ENCODE measurements around the gene UROC1.

UROC1 gene

DNA sequence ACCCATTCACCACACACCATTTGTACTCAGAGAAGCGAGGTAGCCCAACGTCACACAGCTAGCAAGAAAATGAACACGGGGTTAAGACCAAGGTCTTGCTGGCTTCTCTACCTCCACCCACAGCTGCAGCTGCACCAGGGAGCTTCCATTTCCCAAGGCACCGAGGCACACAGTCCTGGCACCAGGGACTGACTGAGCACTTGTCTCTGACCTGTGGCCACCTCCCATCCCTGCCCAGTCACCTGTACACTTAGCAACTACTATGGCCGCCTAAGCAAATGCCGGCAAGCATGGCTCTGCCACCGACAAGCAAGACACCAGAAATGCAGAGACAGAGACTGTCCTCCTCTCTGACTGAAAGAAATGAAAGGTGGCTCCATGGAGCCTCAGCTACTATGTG, 57.2 kb downstream of the UROC1 start:
- no peak for DNase-seq (ENCODE audit: low read depth)

DNA sequence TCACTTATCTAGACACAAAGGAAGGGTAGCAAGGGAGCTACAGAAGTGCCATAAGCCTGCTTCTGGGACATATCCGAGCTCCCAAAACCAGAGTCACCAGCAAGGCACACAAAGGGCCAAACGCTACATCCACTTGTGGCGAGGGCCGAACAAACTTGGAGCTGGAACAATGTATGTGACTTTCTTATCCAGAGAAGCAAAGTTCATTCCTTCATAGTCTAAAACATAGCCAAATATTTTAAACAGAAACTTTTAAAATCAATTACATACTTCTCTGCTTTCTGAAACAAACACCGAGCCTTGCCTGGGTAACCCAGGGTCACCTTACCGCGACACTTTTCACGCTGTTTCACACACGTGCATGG, 57.8 kb downstream of the UROC1 start:
- no peak for DNase-seq (ENCODE audit: low read depth)

DNA sequence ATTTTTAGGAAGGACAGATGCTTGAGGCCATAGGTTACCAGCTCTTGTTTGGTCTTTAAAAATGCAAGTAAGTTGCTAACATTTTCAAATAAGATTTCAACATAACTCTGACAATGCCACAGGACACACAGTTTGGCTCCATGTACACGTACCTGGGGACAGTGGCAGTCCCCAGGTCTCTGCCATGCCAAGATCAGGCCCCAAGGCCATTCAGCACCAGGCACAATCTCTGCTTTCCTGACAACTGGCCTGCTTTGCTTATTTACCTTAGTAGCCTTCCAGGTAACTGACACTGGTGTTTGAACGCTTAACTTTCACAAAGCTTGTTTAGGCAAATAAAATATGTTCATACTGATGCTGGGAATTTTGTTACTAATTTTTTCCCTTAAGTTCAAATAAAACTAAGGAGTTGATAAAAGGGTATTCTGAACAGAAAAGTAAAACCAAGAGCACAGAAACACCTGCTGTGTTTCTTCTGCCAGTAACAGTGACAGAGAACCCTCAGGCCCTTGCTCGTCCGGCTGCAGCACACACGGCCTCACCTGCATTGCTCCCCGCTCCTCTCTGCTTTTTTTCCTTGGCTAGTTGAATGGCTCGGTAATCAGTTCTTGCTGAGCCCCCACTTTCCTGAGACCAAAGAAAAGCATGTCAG, 58.3 kb downstream of the UROC1 start:
- DNase-seq (ENCODE audit: low read depth), result no peak

DNA sequence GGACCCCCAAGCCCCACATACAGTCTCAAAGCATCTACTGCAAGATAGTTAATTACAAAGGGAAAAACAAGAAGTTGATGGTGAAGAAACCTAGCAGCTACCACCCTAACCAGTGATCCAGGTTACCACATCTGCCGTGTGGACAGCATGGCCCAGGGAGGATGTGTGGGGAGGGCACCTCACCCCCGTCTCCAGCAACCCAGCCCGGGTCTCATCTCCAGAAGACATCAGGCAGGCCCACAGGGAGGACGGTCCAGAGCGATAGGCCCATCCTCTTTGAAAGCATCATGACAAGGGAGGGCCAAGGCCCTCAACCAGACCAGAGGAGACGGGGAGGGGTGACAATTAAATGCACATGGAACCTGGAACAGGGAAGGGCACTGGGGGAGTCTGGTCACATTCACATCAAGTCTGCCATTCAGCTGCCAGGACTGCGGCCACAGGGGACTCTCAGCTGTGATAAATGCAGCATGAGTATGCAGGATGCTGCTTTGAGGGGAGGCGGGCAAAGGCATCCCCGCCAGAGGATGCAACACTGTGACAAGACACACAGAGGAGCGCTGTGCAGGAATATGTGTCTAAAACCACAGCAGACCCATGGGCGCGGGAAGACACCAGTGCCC, 60.7 kb downstream of the UROC1 start:
- DNase-seq (ENCODE audit: low read depth), result no peak

DNA sequence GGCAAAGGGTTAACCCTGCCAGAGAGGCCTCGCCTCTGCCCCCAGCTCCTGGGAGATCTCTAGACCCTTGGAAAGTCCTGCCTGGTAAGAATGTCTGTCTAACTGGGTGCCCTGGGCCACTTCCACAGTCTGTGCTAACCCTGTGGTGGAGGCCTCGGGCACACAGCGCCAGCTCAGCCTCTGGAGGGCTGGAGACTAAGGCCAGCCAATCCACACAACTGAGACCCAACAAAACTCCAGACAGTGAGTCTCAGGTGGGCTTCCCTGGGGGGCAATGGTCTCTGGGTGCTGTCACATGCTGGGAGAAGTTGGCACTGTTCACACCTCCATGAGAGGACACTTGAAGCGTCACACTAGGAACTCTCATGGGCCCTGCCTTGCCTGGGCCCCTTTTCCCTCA, 61.4 kb downstream of the UROC1 start:
- no peak for DNase-seq (ENCODE audit: low read depth)

DNA sequence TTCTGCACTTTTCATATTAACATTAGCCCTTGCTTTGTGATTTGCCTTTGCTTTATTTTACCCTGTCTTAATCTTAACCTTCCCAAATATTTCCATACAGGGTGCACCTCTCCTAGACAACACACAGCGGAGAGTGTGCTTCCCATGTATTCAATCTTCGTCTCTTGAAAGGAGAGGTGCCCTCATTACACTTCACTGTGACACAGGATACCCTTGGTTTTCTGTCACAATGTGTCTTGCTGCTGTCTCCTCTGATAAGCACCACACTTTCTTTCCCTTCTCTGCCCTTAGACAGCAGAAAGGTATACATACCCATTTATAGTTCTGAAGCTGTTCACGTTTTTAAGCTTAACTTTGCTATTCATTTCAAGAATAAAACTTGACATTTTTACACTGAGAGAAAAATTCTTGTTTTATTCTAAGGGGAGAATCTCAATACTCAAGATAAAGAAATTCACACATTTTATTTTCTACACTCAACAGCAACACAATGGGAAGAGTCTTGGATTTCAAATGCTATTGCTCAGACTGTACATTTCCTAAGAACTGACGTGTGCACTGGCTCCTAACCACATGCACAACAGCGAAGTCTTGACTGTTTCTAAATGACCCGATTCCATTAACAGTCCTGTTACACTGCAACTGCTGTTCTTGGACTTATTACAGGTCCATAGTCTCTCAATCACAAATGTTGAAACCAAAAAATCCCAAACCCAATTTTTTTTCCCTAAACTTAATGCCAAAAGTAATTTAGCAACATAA, 63.0 kb downstream of the UROC1 start:
- no peak for DNase-seq (ENCODE audit: low read depth)

DNA sequence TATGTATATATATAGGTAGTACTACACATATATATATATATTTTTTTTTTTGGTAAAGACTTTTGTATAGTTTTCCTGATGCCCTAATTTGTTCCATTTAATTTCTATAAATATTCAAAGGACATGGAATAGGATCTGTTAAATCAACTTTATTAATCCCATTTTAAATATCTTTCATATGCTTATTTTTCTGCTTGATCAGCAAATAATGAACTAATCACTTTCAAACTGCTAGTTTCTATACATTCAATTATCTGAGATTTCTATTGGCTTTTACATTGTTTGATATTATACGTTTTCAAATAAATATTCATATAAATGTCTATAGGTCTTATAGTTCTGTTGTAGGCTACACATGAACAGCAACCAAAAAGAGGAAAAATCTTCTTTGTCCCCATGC, 63.5 kb downstream of the UROC1 start:
- DNase-seq (ENCODE audit: low read depth), result no peak

DNA sequence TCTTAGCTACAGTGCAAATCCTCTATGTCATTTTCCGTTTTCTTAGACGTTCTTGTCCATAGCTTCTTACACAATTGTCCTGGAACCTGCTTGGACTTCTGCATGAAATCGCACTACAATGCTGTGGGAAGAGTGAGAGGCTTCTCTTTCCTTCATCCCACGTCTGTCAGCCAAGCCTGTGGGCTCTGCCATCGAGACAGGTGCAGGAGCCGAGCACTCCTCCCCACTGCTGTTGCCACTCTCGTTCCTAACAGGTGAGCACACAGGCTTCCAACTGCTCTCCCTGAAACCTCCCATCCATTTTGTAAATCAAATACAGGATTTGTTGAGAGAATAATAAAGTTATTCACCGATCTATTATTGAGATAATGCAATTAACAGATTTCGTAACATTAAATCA, 65.4 kb downstream of the UROC1 start:
- no peak for DNase-seq (ENCODE audit: low read depth)

DNA sequence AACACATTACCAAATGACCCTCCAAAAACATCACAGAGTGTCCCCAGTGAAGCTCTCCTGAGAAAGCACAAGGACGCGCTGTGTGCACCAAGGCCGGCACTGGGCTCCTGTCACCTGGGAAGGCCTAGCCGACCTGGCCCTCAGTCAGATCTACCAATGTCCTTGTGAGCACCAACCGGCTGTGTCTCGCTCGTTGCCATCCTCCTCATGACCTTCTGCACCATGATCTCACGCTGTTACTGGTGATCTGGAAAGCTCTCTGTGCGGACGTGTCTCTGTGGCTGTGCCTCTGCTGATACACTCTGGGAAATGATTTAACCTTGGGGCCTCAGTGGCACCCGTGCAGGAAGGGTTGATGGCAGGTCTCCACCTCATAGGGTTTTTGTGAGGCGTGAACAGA, 66.1 kb downstream of the UROC1 start:
- DNase-seq (ENCODE audit: low read depth), result no peak

DNA sequence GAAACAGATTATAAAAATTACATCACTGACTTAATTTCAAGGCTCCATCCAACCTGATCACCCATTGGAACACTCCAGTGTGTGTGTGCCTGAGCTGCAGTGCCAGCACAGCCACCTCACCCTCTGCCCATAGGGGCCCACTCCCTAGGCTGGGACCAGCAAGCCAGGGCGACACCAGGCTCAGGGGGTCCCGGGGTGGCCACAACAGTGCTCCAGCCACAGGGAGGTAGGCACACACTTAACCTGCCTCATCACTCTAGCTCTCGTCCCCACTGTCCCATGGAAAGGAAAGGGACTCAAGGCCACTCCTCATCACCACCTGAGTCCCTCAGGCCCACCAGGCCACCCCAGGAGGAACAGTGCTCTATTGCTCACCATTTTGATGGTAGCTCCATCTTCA, 66.8 kb downstream of the UROC1 start:
- no peak for DNase-seq (ENCODE audit: low read depth)

DNA sequence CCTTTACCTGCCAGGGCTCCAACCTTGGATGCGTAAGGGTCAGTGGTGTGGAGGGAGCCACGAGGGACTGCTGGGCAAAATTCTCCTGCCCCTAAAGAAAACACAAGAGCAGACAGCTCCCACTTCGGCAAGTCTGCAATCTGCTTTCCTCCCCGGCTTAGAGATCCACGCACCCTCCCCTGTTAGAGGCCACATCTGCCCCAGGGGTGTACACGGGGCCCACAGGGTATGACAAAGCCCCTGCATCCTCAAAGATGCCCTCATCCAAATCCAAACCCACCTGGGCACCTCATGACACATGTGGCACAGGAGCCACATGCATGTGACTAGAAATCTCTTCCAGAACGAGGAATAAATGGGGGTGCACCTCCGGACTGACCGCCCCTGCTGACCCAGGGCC, 67.4 kb downstream of the UROC1 start:
- DNase-seq (ENCODE audit: low read depth), result no peak

DNA sequence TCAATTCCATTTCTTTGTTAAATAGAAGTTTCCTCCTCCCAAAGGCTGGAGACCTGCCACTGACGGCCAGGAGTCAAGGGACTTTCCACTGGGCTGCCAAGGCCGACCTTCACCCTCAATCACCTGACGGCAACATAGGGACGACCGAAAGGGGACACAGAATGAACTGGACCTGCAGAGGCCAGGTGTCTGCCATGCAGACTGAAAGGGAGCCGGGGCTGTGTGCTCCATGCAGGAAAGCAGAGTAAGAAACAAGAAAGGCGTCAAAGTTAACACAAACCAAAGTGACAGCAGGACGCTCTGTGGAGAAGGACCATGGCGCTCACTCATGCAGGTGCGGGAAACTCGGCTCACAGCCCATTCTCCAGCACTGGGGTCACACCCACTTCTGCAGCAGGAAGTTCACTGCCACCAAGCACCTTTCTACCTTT, 67.9 kb downstream of the UROC1 start:
- DNase-seq (ENCODE audit: low read depth), result no peak

DNA sequence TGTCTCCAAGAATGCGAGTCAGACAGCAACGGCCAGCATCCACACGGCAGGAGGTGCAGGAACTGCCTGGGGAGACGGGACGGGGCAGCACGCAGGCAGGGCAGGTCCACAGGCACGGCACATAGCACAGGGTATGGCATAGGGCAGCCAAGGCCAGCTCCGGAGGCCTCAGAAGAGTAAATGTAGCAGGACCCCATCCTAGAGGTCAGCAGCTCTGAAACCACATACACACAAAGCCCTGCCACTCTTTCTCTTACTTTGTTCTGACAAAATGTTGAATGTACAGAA, 68.7 kb downstream of the UROC1 start:
- no peak for DNase-seq (ENCODE audit: low read depth)

DNA sequence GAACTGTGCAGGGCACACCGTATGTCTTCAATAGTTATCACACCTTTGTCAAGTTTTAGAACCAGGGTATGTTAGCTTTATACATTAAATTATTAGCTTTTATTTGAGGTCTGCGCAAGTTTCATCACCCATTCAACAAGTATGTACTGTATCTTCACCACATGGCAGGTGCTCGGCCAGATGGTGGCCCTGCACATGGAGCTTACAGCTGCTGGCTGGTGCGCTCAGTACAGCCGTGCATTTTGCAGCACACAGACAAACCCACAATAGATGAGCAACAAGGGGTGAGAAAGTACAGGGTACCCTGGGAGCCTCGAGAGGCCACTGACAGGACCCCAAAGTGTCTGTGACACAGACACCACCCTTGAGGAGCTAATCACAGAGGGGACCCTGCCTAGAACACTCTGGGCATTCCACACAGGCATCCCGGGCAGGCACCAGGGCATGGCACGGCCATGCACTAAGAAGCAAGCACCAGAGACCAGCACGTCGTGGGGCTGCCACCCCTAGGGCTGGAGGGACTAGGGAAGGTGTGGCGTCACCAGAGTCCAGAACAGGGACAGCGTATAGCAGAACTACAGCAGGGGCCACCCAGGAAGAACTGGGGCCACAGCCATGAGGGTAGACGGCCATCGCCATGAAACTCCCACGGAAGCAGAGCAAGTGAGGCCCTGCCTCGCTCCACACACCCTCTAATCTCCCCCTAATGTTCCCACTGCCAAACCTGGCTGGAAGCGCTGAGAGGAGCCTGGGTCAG, 69.3 kb downstream of the UROC1 start:
- DNase-seq (ENCODE audit: low read depth), result no peak

DNA sequence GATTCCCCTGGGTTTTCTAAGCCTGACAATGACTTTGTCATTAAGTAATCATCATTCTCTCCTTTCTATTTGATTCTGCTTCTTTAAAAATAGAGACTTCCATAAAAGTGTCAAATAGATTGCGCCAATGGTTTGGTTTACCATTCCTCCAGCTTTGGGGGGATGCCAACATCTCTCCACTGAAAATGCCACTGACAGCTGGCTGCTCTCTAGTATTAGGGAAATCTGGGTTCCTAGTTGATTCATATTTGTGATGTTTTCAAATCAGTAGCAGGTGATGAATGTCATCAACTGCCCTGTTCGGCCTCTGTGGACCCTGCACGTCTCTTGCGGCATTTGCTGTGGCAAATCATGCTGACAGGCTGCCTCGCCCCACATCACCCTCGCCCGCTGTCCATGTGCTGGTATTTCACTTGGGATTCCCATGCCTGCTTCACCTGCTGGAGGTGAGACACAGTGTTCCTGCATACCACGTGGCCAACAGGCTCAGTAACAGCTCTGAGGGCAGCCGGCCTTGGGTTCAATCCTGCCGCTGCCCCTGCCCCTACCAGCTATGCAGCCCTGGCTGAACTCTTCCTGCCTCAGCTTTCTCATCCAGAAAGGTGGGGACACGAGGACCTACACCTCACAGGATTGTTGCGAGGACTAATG, 70.0 kb downstream of the UROC1 start:
- no peak for DNase-seq (ENCODE audit: low read depth)

DNA sequence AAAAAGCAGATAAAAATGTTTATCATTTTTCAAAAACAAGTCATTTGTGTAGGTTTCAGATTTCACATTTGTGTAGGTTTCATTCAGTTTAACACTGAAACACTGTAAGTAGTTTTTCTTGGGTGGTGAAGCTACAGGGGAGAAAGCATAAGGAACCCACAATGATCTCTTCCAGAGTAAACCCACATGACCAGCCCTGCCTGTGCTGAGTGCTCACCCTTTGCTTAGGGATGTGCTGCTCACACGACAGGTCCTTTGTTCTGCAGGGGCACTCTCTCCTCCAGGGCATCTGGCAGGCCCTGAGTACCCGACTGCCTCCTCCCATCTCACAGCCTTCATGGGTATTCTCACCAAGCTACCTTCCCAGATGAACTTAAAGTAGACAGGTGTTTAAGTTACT, 70.8 kb downstream of the UROC1 start:
- DNase-seq (ENCODE audit: low read depth), result no peak

DNA sequence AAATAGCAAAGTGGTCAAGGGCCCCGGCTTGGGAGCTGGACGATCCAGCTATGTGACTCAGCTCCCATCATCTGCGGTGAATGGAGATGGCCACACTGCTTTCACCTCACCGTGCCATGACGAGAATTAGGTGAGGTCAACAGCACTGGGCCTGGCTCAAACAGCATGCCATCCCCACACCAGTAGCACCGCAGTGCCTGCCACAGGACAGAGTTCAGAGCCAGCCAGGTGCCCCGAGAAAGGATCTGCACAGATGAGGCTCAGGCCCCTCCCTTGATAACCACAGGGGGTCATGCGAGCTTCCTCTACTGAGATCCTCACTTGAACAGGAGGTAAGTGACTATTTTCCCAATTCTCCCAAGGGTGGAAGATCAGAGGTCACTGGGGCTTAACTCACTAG, 71.3 kb downstream of the UROC1 start:
- no peak for DNase-seq (ENCODE audit: low read depth)

DNA sequence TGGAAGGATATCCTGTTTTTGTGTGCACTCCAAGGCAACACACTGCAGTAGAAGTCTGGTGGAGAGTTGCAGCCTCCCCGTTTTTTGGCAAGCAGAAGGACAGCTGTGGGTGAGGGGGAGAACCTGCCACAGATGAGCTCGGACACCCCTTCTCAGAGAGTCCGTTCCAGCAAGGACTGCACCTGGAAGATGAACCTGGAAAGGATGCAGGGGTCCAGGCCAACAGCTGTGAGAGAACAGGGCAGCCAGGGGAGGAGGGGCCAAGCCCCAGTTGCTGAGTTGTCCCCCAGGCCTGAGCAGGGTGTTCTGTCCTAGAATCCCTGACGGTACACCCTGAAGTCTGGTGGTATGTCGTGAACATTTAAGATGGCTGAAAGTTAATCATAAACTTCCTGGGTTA, 72.1 kb downstream of the UROC1 start:
- DNase-seq (ENCODE audit: low read depth), result no peak

DNA sequence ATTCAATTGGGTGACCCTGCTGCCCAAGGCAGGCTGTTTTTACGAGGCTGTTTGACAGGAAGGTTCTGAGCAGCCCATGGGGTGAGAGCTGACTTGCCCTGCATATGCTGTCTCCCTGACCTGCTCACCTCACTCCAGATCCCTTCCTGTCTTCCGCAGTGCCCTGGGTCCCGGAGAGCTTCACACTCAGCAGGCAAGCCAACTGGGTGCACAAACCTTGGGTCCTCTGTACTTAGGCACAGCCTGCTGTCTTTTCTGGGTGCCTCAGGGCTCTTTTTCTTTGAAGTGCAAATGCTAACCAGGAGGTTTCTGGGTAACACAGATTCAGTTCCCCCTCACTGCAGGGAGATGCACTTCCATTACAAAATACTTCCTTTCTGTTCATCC, 74.7 kb downstream of the UROC1 start:
- no peak for DNase-seq (ENCODE audit: low read depth)

DNA sequence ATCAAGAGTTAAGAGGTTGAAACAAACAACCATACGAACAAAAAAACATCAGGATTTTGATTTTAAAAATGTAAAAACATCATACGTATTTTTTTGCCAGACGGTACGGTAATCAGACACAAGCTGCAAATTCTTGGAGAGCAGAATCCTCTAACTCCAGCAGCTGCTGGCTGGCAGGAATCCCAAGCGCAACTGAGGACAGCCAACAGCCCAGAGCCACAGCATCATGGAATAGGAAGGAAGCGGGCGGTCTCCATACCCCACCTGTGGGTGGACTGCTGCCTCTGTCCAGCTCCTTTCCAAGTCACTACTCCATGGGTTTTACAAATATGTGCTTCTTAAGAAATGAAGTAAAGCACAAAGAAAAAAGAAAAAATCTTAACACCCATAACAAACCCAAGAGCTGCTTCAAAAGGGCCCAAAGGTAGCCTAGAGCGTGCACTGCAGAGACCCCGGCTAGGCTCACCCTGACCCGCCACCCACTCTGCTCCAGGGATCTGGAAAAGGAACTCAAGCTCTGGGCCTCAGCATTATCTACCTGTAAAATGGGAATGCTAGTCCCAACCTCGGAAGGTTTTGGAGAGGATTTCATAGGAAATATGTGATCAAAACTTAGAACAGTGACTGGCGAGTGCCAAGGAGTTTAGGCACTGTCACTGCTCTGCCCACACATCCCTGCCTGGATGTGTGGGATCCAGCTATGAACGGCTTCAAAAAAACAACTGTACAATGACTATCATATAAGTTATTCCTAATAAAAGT, 75.3 kb downstream of the UROC1 start:
- no peak for DNase-seq (ENCODE audit: low read depth)

DNA sequence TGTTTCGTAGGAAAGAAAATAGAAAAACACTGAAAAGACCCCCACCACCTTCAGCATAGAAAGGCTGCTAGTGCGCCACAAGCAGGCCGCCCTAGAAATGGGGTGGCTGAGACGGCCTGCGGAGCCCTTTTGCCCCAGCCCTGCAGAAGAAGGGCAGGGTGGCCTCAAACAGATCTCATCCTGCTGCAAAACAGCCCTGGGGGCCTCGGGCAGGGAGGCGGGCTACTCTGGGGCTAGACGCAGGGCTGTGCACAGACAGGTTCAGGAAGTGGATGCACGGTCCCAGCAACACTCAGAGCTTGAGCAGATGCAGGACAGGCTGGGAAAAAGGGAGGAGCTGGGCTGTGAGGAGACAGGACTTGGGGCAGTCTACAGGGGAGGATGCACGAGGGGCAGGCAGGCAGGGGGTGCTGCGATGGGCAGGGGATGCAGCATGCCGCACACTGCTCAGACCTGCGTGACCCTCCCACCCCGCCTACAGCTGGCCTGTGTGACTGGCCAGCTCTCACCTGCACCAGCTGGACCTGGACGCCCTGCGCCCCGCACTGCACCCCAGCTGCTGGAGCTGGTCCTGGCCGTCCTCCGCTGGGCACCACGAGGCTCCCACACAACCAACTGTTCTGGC, 76.2 kb downstream of the UROC1 start:
- no peak for DNase-seq (ENCODE audit: low read depth)

DNA sequence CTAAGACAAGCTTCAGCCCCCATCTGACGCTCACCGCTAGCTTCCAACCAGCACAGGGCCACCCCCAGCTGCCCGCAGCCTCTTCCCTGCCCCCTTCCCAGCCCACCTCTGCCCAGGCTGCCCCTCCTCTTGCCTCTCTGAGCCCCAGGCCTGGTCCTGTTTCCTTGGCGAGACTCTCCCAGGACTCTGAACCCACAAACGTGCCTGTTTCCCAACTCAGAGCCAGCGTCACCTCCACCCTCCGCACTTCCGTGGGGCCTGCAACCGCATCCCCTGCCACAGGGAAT, 76.9 kb downstream of the UROC1 start:
- DNase-seq (ENCODE audit: low read depth), result no peak
